Vagina (tissue), 2 donors: ENCODE data around the gene KCTD14.

Experiments used
- POLR2AphosphoS5 ChIP-seq, 2 donors: sonication (generic); formaldehyde crosslinking; IDR thresholded peaks; one replicate each; pipeline ENCODE4 v1.9.0; 2017; ENCODE audit warnings: antibody characterized with exemption in 2 of 2, mild to moderate bottlenecking in 2 of 2, low read depth in 1 of 2; ENCODE audit not compliant: insufficient read depth in 1 of 2
- TF ChIP-seq, protein P1 (sequence below), 3 experiments: fragments of 450-650 bp in 2 of 3; fragments of 200-600 bp in 1 of 3; sonication (generic) in 1 of 3; IDR thresholded peaks; one replicate each; pipeline ENCODE4 v1.5.1; 2017 to 2019; ENCODE audit warnings: antibody characterized with exemption in 3 of 3, mild to moderate bottlenecking in 2 of 3, moderate library complexity in 2 of 3

DNA sequence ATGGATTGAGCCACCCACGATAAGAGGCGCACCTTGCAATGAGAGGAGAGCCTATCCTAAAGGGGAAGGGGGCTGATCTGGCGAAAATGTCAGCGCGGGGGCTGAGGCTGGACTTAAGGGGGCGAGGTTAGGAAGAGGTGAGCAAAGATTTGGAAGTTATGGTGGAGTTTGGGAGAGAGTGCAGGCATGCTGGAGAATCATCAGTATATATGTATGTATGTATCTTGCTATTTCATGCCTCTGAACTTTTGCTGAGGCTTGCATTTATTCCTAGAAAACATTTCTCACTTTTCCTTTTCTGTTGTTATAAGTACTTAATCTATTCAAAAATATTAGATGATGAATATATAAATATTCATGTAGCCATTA, 23.4 kb upstream of the KCTD14 start:
- TF ChIP-seq, protein P1, sequence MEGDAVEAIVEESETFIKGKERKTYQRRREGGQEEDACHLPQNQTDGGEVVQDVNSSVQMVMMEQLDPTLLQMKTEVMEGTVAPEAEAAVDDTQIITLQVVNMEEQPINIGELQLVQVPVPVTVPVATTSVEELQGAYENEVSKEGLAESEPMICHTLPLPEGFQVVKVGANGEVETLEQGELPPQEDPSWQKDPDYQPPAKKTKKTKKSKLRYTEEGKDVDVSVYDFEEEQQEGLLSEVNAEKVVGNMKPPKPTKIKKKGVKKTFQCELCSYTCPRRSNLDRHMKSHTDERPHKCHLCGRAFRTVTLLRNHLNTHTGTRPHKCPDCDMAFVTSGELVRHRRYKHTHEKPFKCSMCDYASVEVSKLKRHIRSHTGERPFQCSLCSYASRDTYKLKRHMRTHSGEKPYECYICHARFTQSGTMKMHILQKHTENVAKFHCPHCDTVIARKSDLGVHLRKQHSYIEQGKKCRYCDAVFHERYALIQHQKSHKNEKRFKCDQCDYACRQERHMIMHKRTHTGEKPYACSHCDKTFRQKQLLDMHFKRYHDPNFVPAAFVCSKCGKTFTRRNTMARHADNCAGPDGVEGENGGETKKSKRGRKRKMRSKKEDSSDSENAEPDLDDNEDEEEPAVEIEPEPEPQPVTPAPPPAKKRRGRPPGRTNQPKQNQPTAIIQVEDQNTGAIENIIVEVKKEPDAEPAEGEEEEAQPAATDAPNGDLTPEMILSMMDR (IDR thresholded peaks at IDR 0.05), result no peak
- no peak for TF ChIP-seq POLR2AphosphoS5 (IDR thresholded peaks at IDR 0.05; ENCODE audit: insufficient read depth in 1 of 2, low read depth in 1 of 2)
